H1 (cell line): ENCODE results near the gene CELSR1. TPM values are rescaled to one million over a fixed set of nuclear protein-coding genes. Genes with fewer than 3 reads are reported as not detected.

Source experiments
- CTCF ChIA-PET: fragments of 300-600 bp; sonication (Branson Sonifier 250); formaldehyde crosslinking; loops from one replicate; lab custom pipeline; 2021; ENCODE audit not compliant: partially characterized antibody; lab: Charles Lee
- POLR2A ChIA-PET: fragments of 300-600 bp; sonication (Branson Sonifier 250); formaldehyde crosslinking; loops from one replicate; lab custom pipeline; 2021; ENCODE audit warnings: inconsistent platforms; ENCODE audit not compliant: partially characterized antibody; lab: Charles Lee
- DNase-seq, 2 experiments: peaks; one replicate each; pipeline versions ENCODE4 v3.0.0 to v3.0.0-alpha.2; 2010 to 2022; ENCODE audit warnings: low spot score in 2 of 2, low read depth in 1 of 2, mixed read lengths in 1 of 2
- FAIRE-seq: peaks from 2 replicates; lab custom pipeline; 2011; peaks lifted over from hg19 to GRCh38; lab: Jason Lieb, UNC
- H2AFZ ChIP-seq: 2 replicates; pipeline ENCODE4 v1.8.1; 2012; ENCODE audit warnings: low read length, inconsistent platforms
- H2AK5ac ChIP-seq: 2 replicates; pipeline ENCODE4 v1.6.1; 2013; ENCODE audit warnings: low read depth, low read length
- H2BK120ac ChIP-seq: replicated peaks from 2 replicates; pipeline ENCODE3; 2013; ENCODE audit warnings: low read depth, low read length, inconsistent platforms
- H2BK12ac ChIP-seq: 2 replicates; pipeline ENCODE4 v1.6.1; 2013; ENCODE audit warnings: low read depth, low read length
- H2BK15ac ChIP-seq: 2 replicates; pipeline ENCODE4 v1.6.1; 2013; ENCODE audit warnings: low read length
- H2BK20ac ChIP-seq: 2 replicates; pipeline ENCODE4 v1.6.1; 2013; ENCODE audit warnings: low read length
- H2BK5ac ChIP-seq: 2 replicates; pipeline ENCODE4 v1.6.1; 2013; ENCODE audit warnings: low read depth, low read length
- H3K14ac ChIP-seq: 2 replicates; pipeline ENCODE4 v1.6.1; 2013; ENCODE audit warnings: inconsistent platforms; ENCODE audit not compliant: insufficient read length
- H3K18ac ChIP-seq: 2 replicates; pipeline ENCODE4 v1.6.1; 2013; ENCODE audit warnings: low read length; ENCODE audit errors: extremely low read depth
- H3K23ac ChIP-seq: 2 replicates; pipeline ENCODE4 v1.6.1; 2013; ENCODE audit warnings: inconsistent platforms; ENCODE audit not compliant: insufficient read length
- H3K23me2 ChIP-seq: 2 replicates; pipeline ENCODE4 v1.6.1; 2013; ENCODE audit warnings: low read depth, low read length
- H3K27ac ChIP-seq: 2 replicates; pipeline ENCODE4 v1.6.1; 2011; ENCODE audit warnings: low read depth, low read length, inconsistent platforms
- H3K27me3 ChIP-seq, 4 experiments: replicated peaks in 1 of 4; 1 replicate in 1 of 4; 2 replicates in 3 of 4; pipeline versions ENCODE4 v1.6.1 to v1.8.1; 2011 to 2013; ENCODE audit warnings: low read length in 3 of 4, mild to moderate bottlenecking in 3 of 4, inconsistent platforms in 2 of 4, mixed read lengths in 2 of 4, moderate library complexity in 1 of 4; ENCODE audit not compliant: control insufficient read depth in 3 of 4, insufficient read depth in 3 of 4; ENCODE audit errors: extremely low read depth in 1 of 4
- H3K36me3 ChIP-seq, 4 experiments: 2 replicates each; pipeline versions ENCODE4 v1.6.1 to v1.8.1; 2011 to 2013; ENCODE audit warnings: mild to moderate bottlenecking in 4 of 4, low read length in 3 of 4, moderate library complexity in 2 of 4, control low read depth in 1 of 4, inconsistent platforms in 1 of 4; ENCODE audit not compliant: insufficient read depth in 4 of 4, control insufficient read depth in 2 of 4
- H3K4ac ChIP-seq: replicated peaks from 2 replicates; pipeline ENCODE3; 2013; ENCODE audit warnings: low read length, low read depth, mixed read lengths, inconsistent platforms; ENCODE audit not compliant: insufficient read length
- H3K4me1 ChIP-seq, 4 experiments: replicated peaks in 1 of 4; 1 replicate in 1 of 4; 2 replicates in 3 of 4; pipeline versions ENCODE4 v1.6.1 to v1.8.1; 2011 to 2013; ENCODE audit warnings: low read length in 3 of 4, inconsistent platforms in 2 of 4, mixed read lengths in 1 of 4; ENCODE audit not compliant: insufficient read depth in 4 of 4, control insufficient read depth in 3 of 4
- H3K4me2 ChIP-seq, 2 experiments: 2 replicates each; pipeline versions ENCODE4 v1.6.1 to v1.8.1; 2011 to 2013; ENCODE audit warnings: low read depth in 2 of 2, low read length in 2 of 2, control low read depth in 1 of 2, inconsistent platforms in 1 of 2, mild to moderate bottlenecking in 1 of 2; ENCODE audit not compliant: insufficient read depth in 1 of 2
- H3K4me3 ChIP-seq, 4 experiments: fragments of 200-600, 300-600 bp in 1 of 4; sonication (generic), shearing (Covaris generic), sonication (Bioruptor Twin) in 1 of 4; 2 replicates each; pipeline versions ENCODE4 v1.5.1 to v1.8.1; 2011 to 2016; ENCODE audit warnings: low read length in 4 of 4, low read depth in 3 of 4, control low read depth in 2 of 4, inconsistent platforms in 2 of 4, mild to moderate bottlenecking in 2 of 4, mixed read lengths in 1 of 4, moderate library complexity in 1 of 4; ENCODE audit not compliant: insufficient read depth in 2 of 4; ENCODE audit errors: extremely low read depth in 1 of 4
- H3K56ac ChIP-seq: replicated peaks from 2 replicates; pipeline ENCODE3; 2013; ENCODE audit warnings: low read depth, mild to moderate bottlenecking, mixed read lengths, low read length, inconsistent platforms; ENCODE audit not compliant: insufficient read length
- H3K79me1 ChIP-seq: 2 replicates; pipeline ENCODE4 v1.6.1; 2013; ENCODE audit warnings: low read depth, low read length, control low read depth
- H3K79me2 ChIP-seq, 2 experiments: 2 replicates each; pipeline versions ENCODE4 v1.6.1 to v1.8.1; 2012 to 2013; ENCODE audit warnings: low read length in 2 of 2, mild to moderate bottlenecking in 2 of 2, inconsistent platforms in 1 of 2; ENCODE audit not compliant: insufficient read depth in 2 of 2, control insufficient read depth in 1 of 2
- H3K9ac ChIP-seq, 4 experiments: replicated peaks in 1 of 4; 1 replicate in 1 of 4; 2 replicates in 3 of 4; pipeline versions ENCODE4 v1.6.1 to v1.8.1; 2011 to 2013; ENCODE audit warnings: low read depth in 3 of 4, low read length in 3 of 4, control low read depth in 2 of 4, mild to moderate bottlenecking in 2 of 4, moderate library complexity in 2 of 4, inconsistent platforms in 1 of 4; ENCODE audit errors: extremely low read depth in 1 of 4
- H3K9me3 ChIP-seq, 2 experiments: 2 replicates each; pipeline versions ENCODE4 v1.6.1 to v1.8.1; 2012 to 2013; ENCODE audit warnings: mild to moderate bottlenecking in 2 of 2, moderate library complexity in 2 of 2, control low read depth in 1 of 2, inconsistent platforms in 1 of 2, low read depth in 1 of 2, low read length in 1 of 2, mixed read lengths in 1 of 2; ENCODE audit not compliant: insufficient read depth in 2 of 2
- H4K20me1 ChIP-seq, 2 experiments: replicated peaks in 1 of 2; 2 replicates each; pipeline versions ENCODE3 to v1.8.1; 2011 to 2013; ENCODE audit warnings: inconsistent platforms in 2 of 2, low read length in 2 of 2, mild to moderate bottlenecking in 1 of 2; ENCODE audit not compliant: insufficient read depth in 2 of 2, control insufficient read depth in 1 of 2
- H4K5ac ChIP-seq: 2 replicates; pipeline ENCODE4 v1.6.1; 2013; ENCODE audit warnings: low read length, low read depth, mixed read lengths, inconsistent platforms; ENCODE audit not compliant: insufficient read length
- H4K8ac ChIP-seq: 2 replicates; pipeline ENCODE4 v1.8.0; 2013; ENCODE audit warnings: mild to moderate bottlenecking, moderate library complexity, low read length, inconsistent platforms; ENCODE audit not compliant: insufficient read depth; ENCODE audit errors: extremely low read depth
- H4K91ac ChIP-seq: replicated peaks from 2 replicates; pipeline ENCODE3; 2013; ENCODE audit warnings: low read length, mixed read lengths, inconsistent platforms; ENCODE audit not compliant: insufficient read length
- CTCF ChIP-seq, 3 experiments: IDR thresholded peaks; 1 replicate in 2 of 3; 2 replicates in 1 of 3; pipeline versions ENCODE4 v1.5.1 to v1.6.1; 2011; ENCODE audit warnings: low read length in 3 of 3, mild to moderate bottlenecking in 3 of 3, inconsistent platforms in 2 of 3, low read depth in 1 of 3, moderate library complexity in 1 of 3; ENCODE audit not compliant: insufficient read depth in 1 of 3; ENCODE audit errors: control extremely low read depth in 1 of 3
- EZH2 ChIP-seq: fragments of 200-600 bp; sonication (generic); IDR thresholded peaks from 2 replicates; pipeline ENCODE4 v1.7.1; 2012; ENCODE audit warnings: low read depth, mild to moderate bottlenecking, moderate library complexity, low read length, inconsistent platforms; ENCODE audit not compliant: severe bottlenecking
- GTF2F1 ChIP-seq: IDR thresholded peaks from 2 replicates; pipeline ENCODE4 v1.6.1; 2012; ENCODE audit warnings: low read depth, low read length, improper control_type of control experiment, borderline replicate concordance
- PHF8 ChIP-seq: fragments of 200-600 bp; sonication (generic); conservative IDR thresholded peaks from 2 replicates; pipeline ENCODE4 v1.7.1; 2012; ENCODE audit warnings: low read depth, mild to moderate bottlenecking, inconsistent platforms, low read length, moderate library complexity
- POLR2AphosphoS5 ChIP-seq: IDR thresholded peaks from 2 replicates; pipeline ENCODE4 v1.6.1; 2011; ENCODE audit warnings: low read depth, low read length
- SIRT6 ChIP-seq: IDR thresholded peaks from one replicate; pipeline ENCODE4 v1.7.1; 2012; ENCODE audit warnings: low read length, inconsistent platforms
- SIX5 ChIP-seq: IDR thresholded peaks from 2 replicates; pipeline ENCODE4 v1.6.1; 2011; ENCODE audit warnings: mild to moderate bottlenecking, low read depth, low read length
- SP1 ChIP-seq: IDR thresholded peaks from 2 replicates; pipeline ENCODE4 v1.6.1; 2011; ENCODE audit warnings: low read depth, low read length
- SP4 ChIP-seq: IDR thresholded peaks from 2 replicates; pipeline ENCODE4 v1.6.1; 2012; ENCODE audit warnings: low read length, inconsistent platforms
- TAF1 ChIP-seq: IDR thresholded peaks from 2 replicates; pipeline ENCODE4 v1.6.1; 2011; ENCODE audit warnings: mild to moderate bottlenecking, low read depth, low read length
- ZNF274 ChIP-seq: IDR thresholded peaks from 2 replicates; pipeline ENCODE4 v1.7.0; 2012; ENCODE audit warnings: low read length, borderline replicate concordance; ENCODE audit errors: extremely low read depth
- WGBS, 2 experiments: shearing (Covaris generic) in 1 of 2; methylation state at CpG; one replicate each; pipeline versions ENCODE4 v1.1.6 to v1.1.7; 2013 to 2015; ENCODE audit warnings: low lambda C conversion rate in 2 of 2, mixed read lengths in 2 of 2, inconsistent platforms in 1 of 2, low coverage in 1 of 2, missing lambda C conversion rate in 1 of 2; ENCODE audit not compliant: insufficient replicate concordance in 2 of 2, insufficient coverage in 1 of 2, insufficient read length in 1 of 2; ENCODE audit errors: extremely low coverage in 1 of 2, missing lambda C conversion rate in 1 of 2; 5-methylcytosine and 5-hydroxymethylcytosine counted together
- polyA plus RNA-seq, 7 experiments: library from polyadenylated mRNA; depleted of rRNA in 3 of 7; stranded (reverse) in 5 of 7; unstranded in 2 of 7; fragments of >200 nt in 5 of 7; fragments of 200-250 nt in 2 of 7; gene quantifications; 1 replicate in 5 of 7; 2 replicates in 1 of 7; 4 replicates in 1 of 7; pipeline versions ENCODE4 v1.2.1 to v1.2.3, GENCODE V29; 2011 to 2013; ENCODE audit warnings: missing spikeins in 2 of 7, mixed read lengths in 2 of 7
- total RNA-seq: library from RNA; stranded (reverse); fragmentation: NEBNext Ultra II Directional; extraction: Animal tissue kit (Norgen Biotek cat#: 25700); gene quantifications from 2 replicates; pipeline ENCODE4 v1.2.1, GENCODE V29; 2021

The CELSR1 gene
- total and polyA plus RNA-seq, 2 of the 8 experiments (the other 6 are each of a cell fraction or from before 2014, with no cell fraction given) = 9.0 to 12.4 TPM

GRCh38 chr22:46453829-46454503 is 83.5 kb downstream of the CELSR1 start:
- Histone ChIP-seq H3K27ac (no peak overlapping the region), H3K79me1 (peaks cover 2% of the 10 kb centered on the region; the same call in 1 of the 2 replicates), H3K23ac (no peak overlapping the region), H4K8ac (no peak overlapping the region; the same call in 1 of the 2 replicates), H2AK5ac (no peak overlapping the region), H4K20me1 (peaks cover 0 to 6% of the 10 kb centered on the region in 2 experiments), H3K9ac (no peak overlapping the region), H4K5ac (no peak overlapping the region), H3K4me3 (no peak overlapping the region), H3K23me2 (peaks cover 3% of the 10 kb centered on the region; the same call in 1 of the 2 replicates), H3K4ac (no peak overlapping the region), H3K14ac (no peak overlapping the region), H3K56ac (no peak overlapping the region), H3K36me3 (0 out of 8 replicates have a peak, but pooled peaks cover 0 to 2% (median 0%) of the 10 kb centered on the region in 4 experiments), H2BK20ac (no peak overlapping the region), H2BK15ac (no peak overlapping the region), H4K91ac (no peak overlapping the region), H3K79me2 (no peaks in the 10 kb centered on the region), H2BK12ac (no peak overlapping the region), H3K9me3 (no peaks in the 10 kb centered on the region), H3K27me3 (no peaks in the 10 kb centered on the region; a peak in 1 of 7 replicates), H3K4me1 (peaks cover 0 to 5% (median 2%) of the 10 kb centered on the region in 4 experiments; a peak in 2 of 7 replicates), H2AFZ (no peak overlapping the region), H2BK120ac (no peak overlapping the region), H2BK5ac (no peak overlapping the region), H3K4me2 (no peak overlapping the region), H3K18ac (no peak overlapping the region)
- FAIRE-seq = no peak
- 91% methylated on average over 24 of the region's 24 CpGs; no CpG with 5 or more reads in 1 of the 2 experiments for WGBS, 2 experiments
- CTCF ChIA-PET = interaction anchor here (1.2 kb wide), 1 partner anchor 42 kb away, joined by 4 read pairs; no protein-coding TSS in a partner anchor
- DNase-seq = no peak
- POLR2A ChIA-PET = no interaction called here
- TF ChIP-seq POLR2AphosphoS5 (no peak), TAF1 (no peak), SIRT6 (no peak), SP4 (no peak), GTF2F1 (no peak), CTCF (IDR thresholded peaks at IDR 0.05; ENCODE audit: control extremely low read depth in 1 of 3, insufficient read depth in 1 of 3, low read depth in 1 of 3, low read length in 3 of 3) (no peak), SIX5 (no peak), PHF8 (no peak), EZH2 (no peak), ZNF274 (no peak), SP1 (no peak)
